HG03039 (cell line): ENCODE measurements around the gene LINC00237.

Experiments
- ATAC-seq: cut with Tn5 transposase; IDR thresholded peaks from one replicate; pipeline ENCODE4 v1.9.1; 2021; ENCODE audit warnings: mild to moderate bottlenecking, moderate library complexity; ENCODE audit not compliant: unreplicated experiment

Gene LINC00237

GRCh38 chr20:21049305-21049828 lies 56.8 kb downstream of the LINC00237 start:
- ATAC-seq: no peak

- ATAC-seq: no peak
Observed at GRCh38 chr20:21048841-21049273, 57.3 kb downstream of the LINC00237 start.

- ATAC-seq: no peak
Observed at GRCh38 chr20:21047981-21048380, 58.2 kb downstream of the LINC00237 start.

- ATAC-seq: no peak
Observed at GRCh38 chr20:21046413-21047070, 59.6 kb downstream of the LINC00237 start.
